HG02943 (cell line): Measurements from ENCODE around the gene GCNT3.
"Not testable (repeated sequence)": the region's sequence is repeated elsewhere in the genome, so short reads cannot be mapped to it uniquely, and the experiment has no call there.

ENCODE experiments used
- ATAC-seq: cut with Tn5 transposase; IDR thresholded peaks from one replicate; pipeline ENCODE4 v1.9.1; 2021; ENCODE audit warnings: mild to moderate bottlenecking, low read depth, moderate library complexity; ENCODE audit not compliant: unreplicated experiment

The GCNT3 gene

DNA sequence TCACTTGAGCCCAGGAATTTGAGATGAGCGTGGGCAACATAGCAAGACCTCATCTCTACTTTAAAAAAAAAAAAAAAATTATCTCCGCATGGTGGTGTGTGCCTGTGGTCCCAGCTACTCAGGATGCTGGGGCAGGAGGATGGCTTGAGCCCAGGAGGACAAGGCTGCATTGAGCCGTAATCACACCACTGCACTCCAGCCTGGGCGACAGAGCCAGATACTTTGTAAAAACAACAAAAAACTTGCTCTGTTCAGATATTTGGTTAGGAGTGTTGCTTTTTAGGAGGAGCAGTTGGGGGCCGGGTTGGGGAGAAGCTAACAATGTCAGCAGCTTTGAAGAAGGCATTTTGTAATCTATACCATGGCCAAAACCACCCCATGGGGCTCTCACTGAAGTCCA is 4.1 kb downstream of the GCNT3 start:
- ATAC-seq: no peak

DNA sequence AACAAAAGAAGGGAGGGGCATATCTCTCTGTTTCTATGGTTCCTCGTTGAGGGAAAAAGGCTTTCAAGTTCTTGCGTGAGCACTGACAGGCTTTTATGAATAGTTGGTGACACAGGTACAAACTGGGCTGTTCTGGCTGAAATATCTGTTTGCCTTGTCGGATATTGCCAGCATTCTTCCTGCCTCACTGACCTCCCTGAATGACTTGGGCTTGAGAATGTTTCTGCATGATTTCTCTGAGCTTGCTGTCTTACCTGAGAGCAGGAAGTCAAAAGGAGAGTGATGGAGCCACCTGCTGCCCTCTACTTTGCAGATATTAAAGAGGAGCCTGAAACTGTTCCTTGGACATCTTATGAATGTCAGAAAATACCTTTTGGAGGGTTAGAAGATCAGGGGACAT is 4.8 kb downstream of the GCNT3 start:
- ATAC-seq: no peak

DNA sequence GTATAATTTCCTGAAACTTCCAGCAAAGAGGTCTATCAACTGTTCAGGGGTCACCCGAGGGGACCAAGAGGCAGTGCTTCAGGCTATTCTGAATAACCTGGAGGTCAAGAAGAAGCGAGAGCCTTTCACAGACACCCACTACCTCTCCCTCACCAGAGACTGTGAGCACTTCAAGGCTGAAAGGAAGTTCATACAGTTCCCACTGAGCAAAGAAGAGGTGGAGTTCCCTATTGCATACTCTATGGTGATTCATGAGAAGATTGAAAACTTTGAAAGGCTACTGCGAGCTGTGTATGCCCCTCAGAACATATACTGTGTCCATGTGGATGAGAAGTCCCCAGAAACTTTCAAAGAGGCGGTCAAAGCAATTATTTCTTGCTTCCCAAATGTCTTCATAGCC is 6.8 kb downstream of the GCNT3 start:
- no peak for ATAC-seq

DNA sequence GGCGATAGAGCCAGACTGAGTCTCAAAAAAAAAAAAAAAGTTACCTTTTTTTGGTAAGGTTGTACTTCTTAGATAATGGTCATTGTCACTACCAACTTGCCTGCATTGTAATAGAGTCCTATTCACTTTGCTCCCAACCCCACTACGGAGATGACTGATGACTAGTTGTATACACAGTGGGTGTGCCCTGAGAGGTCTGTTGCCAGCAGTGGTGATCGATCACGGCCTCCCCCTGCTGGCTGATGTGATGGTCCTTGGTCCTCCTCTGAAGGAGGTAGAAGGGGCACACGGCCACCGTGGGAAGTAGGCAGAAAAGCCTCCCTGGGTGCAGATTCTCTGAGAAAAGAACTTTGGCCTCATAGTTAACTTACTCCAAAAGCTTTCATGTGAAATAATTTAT is 10.7 kb downstream of the GCNT3 start:
- no peak for ATAC-seq

DNA sequence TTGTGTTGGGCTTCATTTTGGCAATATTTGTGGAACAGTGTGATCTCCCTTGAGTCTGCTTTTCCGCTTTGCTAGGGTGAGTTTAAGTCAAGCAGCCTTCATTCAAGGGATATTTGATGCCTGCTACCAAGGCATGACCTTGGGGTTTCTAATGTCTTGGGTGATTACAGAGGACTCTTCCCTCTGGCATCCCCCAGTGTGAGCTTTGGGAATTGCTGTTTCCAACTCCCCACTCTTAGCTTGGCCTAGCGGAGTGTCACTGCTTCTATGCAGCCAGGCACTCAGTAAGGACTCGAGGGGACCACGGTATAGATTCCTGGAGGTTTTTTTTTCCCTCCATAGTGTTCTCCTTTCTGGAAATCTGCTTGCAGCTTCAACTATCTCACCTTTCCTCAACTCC is 21.1 kb downstream of the GCNT3 start:
- no peak for ATAC-seq

DNA sequence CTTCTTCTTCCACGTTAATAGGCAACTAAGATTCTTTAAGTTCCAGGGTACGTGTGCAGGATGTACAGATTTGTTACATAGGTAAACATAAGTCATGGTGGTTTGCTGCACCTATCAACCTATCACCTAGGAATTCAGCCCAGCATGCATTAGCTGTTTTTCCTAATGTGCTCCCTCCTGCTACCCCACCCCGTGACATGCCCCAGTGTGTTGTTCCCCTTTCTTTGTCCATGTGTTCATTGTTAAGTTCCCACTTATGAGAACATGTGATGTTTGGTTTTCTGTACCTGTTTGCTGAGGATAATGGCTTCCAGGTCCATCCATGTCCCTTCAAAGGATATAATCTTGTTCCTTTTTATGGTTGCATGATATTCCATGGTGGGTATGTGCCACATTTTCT is 24.6 kb downstream of the GCNT3 start:
- no peak for ATAC-seq

DNA sequence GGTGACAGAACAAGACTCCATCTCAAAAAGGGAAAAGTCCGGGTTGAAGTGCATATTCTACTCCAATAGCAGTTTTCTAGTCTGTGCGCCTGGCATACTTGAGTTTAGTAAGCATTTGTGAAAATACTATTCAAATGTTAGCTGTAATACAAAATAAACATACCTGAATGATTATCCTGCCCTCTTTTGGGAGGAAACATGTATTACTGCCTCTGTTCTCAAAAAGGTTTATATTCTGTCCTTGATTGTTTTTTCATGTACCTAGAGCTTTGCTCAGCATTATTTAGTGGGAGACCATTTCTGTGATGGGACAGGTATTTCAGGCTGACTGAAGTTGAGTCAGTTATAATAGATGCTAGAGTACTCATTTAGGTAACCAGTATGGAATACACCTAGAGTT is 25.9 kb downstream of the GCNT3 start:
- ATAC-seq: not testable (repeated sequence)

DNA sequence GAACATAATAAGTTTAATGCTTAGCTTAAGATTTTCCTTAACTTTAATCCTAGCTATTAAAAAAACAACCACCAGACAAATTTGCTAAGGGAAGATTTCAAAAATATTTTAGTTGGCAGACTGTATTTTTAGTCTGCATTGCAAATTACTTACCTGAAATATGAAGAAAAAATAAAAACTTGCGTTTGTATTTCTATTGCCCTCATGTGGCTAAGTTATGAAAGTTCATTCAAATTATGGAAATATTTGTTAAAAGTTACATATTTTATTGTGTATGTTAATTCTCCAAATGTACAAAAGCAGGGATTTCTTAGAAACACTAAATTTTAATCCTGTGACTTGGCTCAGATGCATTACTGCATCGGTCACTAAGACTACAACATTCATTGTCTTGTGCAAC is 30.8 kb downstream of the GCNT3 start:
- ATAC-seq: no peak

DNA sequence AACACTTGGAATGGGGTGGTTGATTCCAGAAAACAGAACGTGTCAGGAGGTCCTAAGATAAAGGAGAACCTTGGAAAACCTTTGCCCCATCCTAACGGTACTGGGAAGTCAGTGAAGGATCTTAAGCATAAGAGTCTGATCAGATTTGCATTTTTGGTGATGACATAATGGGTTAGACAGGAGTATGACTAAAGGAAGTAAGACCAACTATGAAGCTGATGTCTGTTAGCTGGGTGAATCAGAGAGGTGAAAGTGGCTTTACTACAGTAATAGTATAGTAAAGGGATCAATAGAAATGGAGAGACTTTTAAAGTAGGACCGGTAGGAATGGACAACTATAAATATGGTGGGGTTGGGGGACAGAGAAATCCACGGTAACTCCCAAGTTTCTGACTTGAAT is 33.2 kb downstream of the GCNT3 start:
- no peak for ATAC-seq

DNA sequence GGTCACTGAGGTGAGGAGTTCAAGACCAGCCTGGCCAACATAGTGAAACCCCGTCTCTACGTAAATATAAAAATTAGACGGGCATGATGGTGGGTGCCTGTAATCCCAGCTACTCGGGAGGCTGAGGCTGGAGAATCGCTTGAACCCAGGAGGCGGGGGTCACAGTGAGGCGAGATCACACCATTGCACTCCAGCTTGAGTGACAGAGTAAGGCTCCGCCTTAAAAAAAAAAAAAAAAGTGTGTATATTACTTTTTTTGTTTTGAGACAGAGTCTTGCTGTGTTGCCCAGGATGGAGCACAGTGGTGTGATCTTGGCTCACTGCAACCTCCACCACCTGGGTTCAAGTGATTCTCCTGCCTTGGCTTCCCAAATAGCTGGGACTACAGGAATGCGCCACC is 34.2 kb downstream of the GCNT3 start:
- not testable (repeated sequence) for ATAC-seq

DNA sequence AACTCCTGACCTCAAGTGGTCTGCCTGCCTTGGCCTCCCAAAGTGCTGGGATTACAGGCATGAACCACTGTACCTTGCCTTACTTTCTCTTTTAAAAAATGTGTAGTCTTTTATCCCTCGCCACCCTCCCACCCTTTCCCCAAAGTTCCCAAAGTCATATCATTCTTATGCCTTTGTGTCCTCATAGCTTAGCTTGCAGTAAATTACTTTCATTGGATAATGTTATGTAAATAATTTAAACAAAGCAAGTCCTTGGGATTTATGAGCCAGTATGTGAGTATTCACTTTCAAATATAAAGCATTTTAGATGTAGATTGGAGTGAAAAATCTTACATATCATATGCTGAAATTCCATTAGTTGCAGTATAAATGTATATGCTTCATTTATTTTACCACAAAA is 34.7 kb downstream of the GCNT3 start:
- no peak for ATAC-seq

DNA sequence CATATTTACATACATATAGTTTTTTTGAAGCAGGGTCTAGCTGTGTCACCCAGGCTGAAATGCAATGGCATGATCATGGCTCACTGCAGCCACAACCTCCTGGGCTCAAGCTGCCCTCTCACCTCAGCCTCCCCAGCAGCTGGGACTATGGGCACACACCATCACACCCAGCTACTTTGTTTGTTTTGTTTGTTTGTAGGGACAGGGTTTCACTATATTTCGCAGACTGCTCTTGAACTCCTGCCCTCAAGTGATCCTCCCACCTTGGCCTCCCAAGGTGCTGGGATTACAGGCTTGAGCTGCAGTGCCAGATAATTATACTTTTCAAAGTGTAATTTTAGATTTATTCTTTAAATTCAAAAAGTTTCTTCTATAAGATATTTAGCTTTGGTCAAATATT is 35.5 kb downstream of the GCNT3 start:
- ATAC-seq: no peak

DNA sequence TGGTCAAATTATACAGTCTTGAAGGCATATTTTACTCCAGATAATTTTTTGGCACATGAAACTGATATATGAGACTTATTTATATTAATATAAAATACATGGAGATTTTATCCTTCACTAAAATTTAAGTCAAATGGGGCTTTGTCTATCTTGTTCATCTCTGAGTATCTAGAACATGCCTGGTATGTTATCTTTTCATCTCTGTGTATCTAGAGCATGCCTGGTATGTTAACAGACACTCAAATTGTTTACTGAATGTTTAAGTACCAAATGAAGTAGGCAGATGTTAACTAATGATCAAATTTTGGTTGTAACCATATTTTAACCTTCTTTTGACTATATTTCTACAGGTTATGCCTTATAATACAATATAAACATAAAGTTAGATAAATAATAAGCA is 38.0 kb downstream of the GCNT3 start:
- no peak for ATAC-seq

DNA sequence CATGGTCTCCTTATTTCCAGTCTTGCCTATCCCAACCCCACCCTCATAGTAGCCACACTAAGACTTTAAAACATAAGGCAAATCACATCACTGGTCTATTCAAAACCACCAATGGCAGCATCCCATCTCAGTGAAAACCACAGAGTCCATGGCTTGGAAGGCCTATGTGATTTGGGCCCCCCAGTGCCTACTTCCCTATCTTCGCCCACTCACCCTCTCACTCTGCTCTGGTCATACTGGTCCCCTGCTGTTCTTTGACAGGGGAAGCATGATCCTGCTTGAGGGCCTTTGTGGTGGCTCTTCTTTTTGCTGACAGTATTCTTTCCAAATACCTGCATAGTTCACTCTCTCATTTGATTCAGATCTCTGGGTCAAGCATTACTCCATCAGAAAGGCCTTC is 42.5 kb downstream of the GCNT3 start:
- no peak for ATAC-seq

DNA sequence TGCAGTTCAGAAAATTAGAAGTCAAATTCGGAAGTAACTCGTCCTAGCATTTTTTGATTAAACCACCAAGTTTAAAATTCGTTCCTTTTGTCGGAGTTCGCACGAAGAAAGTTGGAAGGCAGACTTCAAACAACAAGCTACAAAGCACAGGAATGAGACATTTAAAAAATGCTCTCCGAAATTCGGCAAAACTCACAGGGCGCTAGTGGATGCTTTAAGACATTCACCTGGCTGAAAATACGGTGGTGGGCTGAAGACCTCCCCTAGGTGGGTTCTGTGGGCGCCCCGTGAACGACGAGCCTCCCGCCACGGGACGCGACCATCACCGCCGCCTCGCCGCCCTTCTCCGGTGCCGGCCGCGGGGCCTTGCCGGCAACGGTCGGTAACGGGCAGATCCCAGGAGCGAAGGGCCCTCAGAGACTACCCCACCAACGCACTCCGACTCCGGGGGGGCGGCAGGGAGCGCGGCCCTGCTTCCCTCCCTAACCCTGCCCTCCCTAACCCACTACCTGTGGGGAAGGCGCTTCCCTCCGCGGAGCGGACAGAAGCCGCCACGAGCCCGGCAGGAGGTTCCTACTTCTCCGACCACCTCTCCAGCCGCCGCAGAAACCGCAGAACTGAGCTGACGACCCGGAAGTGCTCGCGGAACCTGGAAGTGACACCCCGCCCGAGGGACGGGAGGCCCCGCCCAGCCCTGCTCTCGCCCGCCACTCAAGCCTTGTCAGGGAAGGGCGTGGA is 45.5 kb downstream of the GCNT3 start, which contains the start of gene GTF2A2:
TSS of gene GTF2A2 (minus strand) at position 619 of the 738 bp plus-strand sequence. CDS start 5,238 bp downstream, outside the sequence.
- ATAC-seq: peak; percentile 98

DNA sequence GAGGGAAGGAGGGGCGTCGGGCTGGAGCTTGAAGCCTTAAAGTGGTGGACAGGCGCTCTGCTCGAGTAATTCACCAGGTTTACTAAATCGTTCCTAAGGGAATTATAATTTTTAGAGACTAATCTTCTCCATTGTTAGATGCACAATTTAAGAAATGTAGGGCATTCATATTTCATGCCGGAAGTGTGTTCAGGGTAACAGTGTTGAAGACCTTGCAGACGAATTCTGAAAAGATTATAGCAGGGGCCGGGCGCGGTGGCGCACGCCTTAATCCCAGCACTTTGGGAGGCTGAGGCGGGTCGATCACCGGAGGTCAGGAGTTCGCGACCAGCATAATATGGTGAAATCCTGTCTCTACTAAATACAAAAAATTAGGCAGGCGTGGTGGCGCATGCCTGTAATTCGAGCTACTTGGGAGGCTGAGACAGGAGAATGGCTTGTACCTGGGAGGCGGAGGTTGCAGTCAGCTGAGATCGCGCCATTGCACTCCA is 46.1 kb downstream of the GCNT3 start:
- peak; percentile 18 for ATAC-seq

DNA sequence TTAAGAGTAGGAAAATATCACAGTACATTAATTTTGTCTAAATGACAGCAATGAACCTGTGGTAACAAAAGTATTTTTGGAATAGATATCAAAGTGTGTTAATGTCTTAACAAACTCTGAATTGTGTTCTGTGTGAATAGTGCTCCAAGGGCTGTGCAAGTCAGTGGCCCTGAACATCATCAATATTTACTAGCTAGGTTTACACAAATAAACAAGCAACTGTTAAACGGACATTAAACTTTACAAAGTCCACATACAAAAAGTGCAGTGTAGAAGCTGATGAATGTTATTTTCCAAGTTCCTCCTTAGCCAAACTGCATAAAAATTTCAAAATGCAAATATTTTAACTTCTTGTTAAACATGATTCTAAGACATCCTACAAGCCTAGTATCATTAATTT is 47.8 kb downstream of the GCNT3 start:
- no peak for ATAC-seq

DNA sequence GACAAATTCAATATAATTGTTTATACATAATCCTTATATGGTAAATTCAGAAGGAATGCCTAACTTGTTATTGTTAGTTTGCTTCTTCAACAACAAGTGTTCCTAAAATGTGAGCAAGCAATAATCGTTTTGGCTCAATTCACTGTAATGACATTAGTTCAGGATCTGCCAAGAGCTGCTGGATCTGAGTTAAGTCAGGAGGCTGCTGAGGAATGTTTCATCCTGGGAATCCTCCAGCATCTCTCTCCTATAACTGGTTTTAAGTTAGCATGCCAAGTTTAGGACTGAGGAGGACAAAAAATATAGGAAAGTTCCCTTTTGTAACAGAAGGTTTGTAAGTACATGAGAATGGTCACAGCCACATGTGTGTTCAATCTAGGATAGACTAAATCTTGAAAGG is 50.7 kb downstream of the GCNT3 start:
- no peak for ATAC-seq

DNA sequence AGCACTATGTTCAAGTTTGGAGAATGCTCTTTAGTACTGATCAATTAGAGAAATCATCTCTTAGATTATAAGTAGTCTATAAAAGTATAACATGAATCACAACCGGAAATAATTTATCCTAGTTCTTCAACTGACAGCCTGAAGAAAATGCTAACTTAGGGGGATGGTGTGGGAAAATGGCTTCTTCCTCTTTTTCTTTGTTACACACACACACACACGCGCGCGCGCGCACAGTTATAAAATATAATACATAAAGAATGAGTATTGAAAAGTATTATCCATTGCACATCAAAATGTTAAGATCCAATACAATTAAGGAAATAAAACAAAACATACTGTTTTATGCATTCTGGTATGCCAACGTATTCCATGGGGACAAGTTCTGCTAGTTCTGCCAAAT is 57.0 kb downstream of the GCNT3 start:
- ATAC-seq: no peak
